Liver (tissue), 9 donors: ENCODE data around the gene DLEC1. TPM values are rescaled to one million over a fixed set of nuclear protein-coding genes. Genes with fewer than 3 reads are reported as not detected.

ENCODE experiments used
- DNase-seq: peaks from one replicate; pipeline ENCODE4 v3.0.0-alpha.2; 2017; ENCODE audit warnings: low spot score
- H3K27ac ChIP-seq, 2 donors: one replicate each; pipeline ENCODE4 v1.7.0; 2013; ENCODE audit warnings: inconsistent platforms in 2 of 2, low read length in 2 of 2, control low read depth in 1 of 2, low read depth in 1 of 2, mild to moderate bottlenecking in 1 of 2
- H3K27me3 ChIP-seq, 4 donors: one replicate each; pipeline versions ENCODE4 v1.6.1 to v1.7.0; 2013; ENCODE audit warnings: low read length in 3 of 4, inconsistent platforms in 1 of 4, mild to moderate bottlenecking in 1 of 4, moderate library complexity in 1 of 4; ENCODE audit not compliant: control insufficient read depth in 4 of 4, insufficient read depth in 4 of 4
- H3K36me3 ChIP-seq, 4 donors: one replicate each; pipeline versions ENCODE4 v1.6.1 to v1.7.0; 2013; ENCODE audit warnings: low read length in 3 of 4, mild to moderate bottlenecking in 3 of 4, low read depth in 1 of 4, moderate library complexity in 1 of 4; ENCODE audit not compliant: control insufficient read depth in 4 of 4, insufficient read depth in 3 of 4
- H3K4me1 ChIP-seq, 4 donors: one replicate each; pipeline versions ENCODE4 v1.6.1 to v1.7.0; 2013; ENCODE audit warnings: low read length in 3 of 4, mild to moderate bottlenecking in 3 of 4, moderate library complexity in 1 of 4; ENCODE audit not compliant: control insufficient read depth in 4 of 4, insufficient read depth in 4 of 4
- H3K4me3 ChIP-seq, 3 donors: one replicate each; pipeline versions ENCODE4 v1.6.1 to v1.7.0; 2013; ENCODE audit warnings: low read length in 3 of 3, control low read depth in 1 of 3, low read depth in 1 of 3, mild to moderate bottlenecking in 1 of 3
- H3K9ac ChIP-seq, 2 donors: one replicate each; pipeline ENCODE4 v1.7.0; 2013; ENCODE audit warnings: low read length in 2 of 2, mild to moderate bottlenecking in 2 of 2, moderate library complexity in 2 of 2, control low read depth in 1 of 2, low read depth in 1 of 2
- H3K9me3 ChIP-seq, 4 donors: one replicate each; pipeline versions ENCODE4 v1.6.1 to v1.7.0; 2013; ENCODE audit warnings: low read length in 3 of 4; ENCODE audit not compliant: control insufficient read depth in 4 of 4
- CTCF ChIP-seq: fragments of 150-350 bp; IDR thresholded peaks from 2 replicates; pipeline ENCODE4 v1.5.1; 2017; ENCODE audit warnings: improper control_type of control experiment, low read depth, low read length; ENCODE audit not compliant: missing input control
- EGR1 ChIP-seq, 2 donors: IDR thresholded peaks; 2 replicates each; pipeline ENCODE4 v1.6.1; 2016 to 2018; ENCODE audit warnings: antibody characterized with exemption in 2 of 2, low read depth in 2 of 2
- FOXA1 ChIP-seq: IDR thresholded peaks from 2 replicates; pipeline ENCODE4 v1.6.1; 2016; ENCODE audit warnings: antibody characterized with exemption
- GABPA ChIP-seq, 2 donors: IDR thresholded peaks in 1 of 2; conservative IDR thresholded peaks in 1 of 2; 2 replicates each; pipeline ENCODE4 v1.6.1; 2016; ENCODE audit warnings: antibody characterized with exemption in 2 of 2, mild to moderate bottlenecking in 1 of 2, moderate library complexity in 1 of 2
- HNF4A ChIP-seq, 2 donors: conservative IDR thresholded peaks; 2 replicates each; pipeline ENCODE4 v1.6.1; 2016; ENCODE audit warnings: antibody characterized with exemption in 2 of 2, mild to moderate bottlenecking in 2 of 2
- JUND ChIP-seq, 2 donors: IDR thresholded peaks; 2 replicates each; pipeline ENCODE4 v1.6.1; 2016; ENCODE audit warnings: antibody characterized with exemption in 2 of 2
- NR2F2 ChIP-seq: IDR thresholded peaks from 2 replicates; pipeline ENCODE4 v1.6.1; 2016; ENCODE audit warnings: antibody characterized with exemption
- RAD21 ChIP-seq, 2 donors: IDR thresholded peaks; 2 replicates each; pipeline ENCODE4 v1.6.1; 2016; ENCODE audit warnings: antibody characterized with exemption in 2 of 2, mild to moderate bottlenecking in 2 of 2
- RXRA ChIP-seq, 2 donors: IDR thresholded peaks; 2 replicates each; pipeline ENCODE4 v1.6.1; 2017 to 2018; ENCODE audit warnings: antibody characterized with exemption in 2 of 2, mild to moderate bottlenecking in 1 of 2
- SP1 ChIP-seq: IDR thresholded peaks from 2 replicates; pipeline ENCODE4 v1.6.1; 2018; ENCODE audit warnings: antibody characterized with exemption, mild to moderate bottlenecking
- TAF1 ChIP-seq: conservative IDR thresholded peaks from 2 replicates; pipeline ENCODE4 v1.6.1; 2016; ENCODE audit warnings: antibody characterized with exemption, mild to moderate bottlenecking
- YY1 ChIP-seq: IDR thresholded peaks from 2 replicates; pipeline ENCODE4 v1.6.1; 2016; ENCODE audit warnings: antibody characterized with exemption, mild to moderate bottlenecking
- ZBTB33 ChIP-seq: IDR thresholded peaks from 2 replicates; pipeline ENCODE4 v1.6.1; 2016; ENCODE audit warnings: antibody characterized with exemption
- WGBS: extraction: QIAGEN DNeasy Blood & Tissue Kit; methylation state at CpG from one replicate; pipeline ENCODE4 v1.1.7; 2013; 5-methylcytosine and 5-hydroxymethylcytosine counted together
- polyA plus RNA-seq, 2 donors: library from polyadenylated mRNA; stranded (reverse) in 1 of 2; unstranded in 1 of 2; fragments of 200-250 nt in 1 of 2; fragments of >200 nt in 1 of 2; fragmentation: Nextera tagmentation in 1 of 2; extraction: Ambion mirVana in 1 of 2; gene quantifications; one replicate each; pipeline versions ENCODE4 v1.2.1 to v1.2.3, GENCODE V29; 2013 to 2015
- total RNA-seq, 2 donors: library from RNA; depleted of rRNA; stranded (reverse); fragments of >200 nt; gene quantifications; one replicate each; pipeline ENCODE4 v1.2.3, GENCODE V29; 2014
- TF ChIP-seq, protein P1 (sequence below): IDR thresholded peaks from 2 replicates; pipeline ENCODE4 v1.6.1; 2016; ENCODE audit warnings: antibody characterized with exemption
- TF ChIP-seq, protein P2 (sequence below): IDR thresholded peaks from 2 replicates; pipeline ENCODE4 v1.6.1; 2016; ENCODE audit warnings: antibody characterized with exemption, mild to moderate bottlenecking
- donor health status: healthy.
- donor health status: healthy.
- donor health status: healthy.
- donor health status: healthy.
- donor health status: healthy.

Gene DLEC1
- total and polyA plus RNA-seq, 4 donors = 0.09 to 0.63 (median 0.30) TPM

- TF ChIP-seq ZBTB33 (no peak), RXRA (IDR thresholded peaks at IDR 0.05) (no peak), SP1 (no peak), TAF1 (no peak)
- Histone ChIP-seq H3K27ac (no peak overlapping the region), H3K9ac (no peak overlapping the region), H3K9me3 (no peaks in the 10 kb centered on the region), H3K4me1 (no peaks in the 10 kb centered on the region), H3K27me3 (no peaks in the 10 kb centered on the region), H3K4me3 (no peak overlapping the region), H3K36me3 (no peaks in the 10 kb centered on the region)
- DNase-seq = no peak
- WGBS = 88% methylated on average over 3 of the region's 3 CpGs
These were observed 56.0 kb downstream of the DLEC1 start for GRCh38 chr3:38094999-38095398.

GRCh38 chr3:38095669-38096483 is 56.9 kb downstream of the DLEC1 start:
- Histone ChIP-seq H3K4me1 (no peaks in the 10 kb centered on the region), H3K27me3 (no peaks in the 10 kb centered on the region), H3K27ac (no peak overlapping the region), H3K9me3 (no peaks in the 10 kb centered on the region), H3K9ac (no peak overlapping the region), H3K4me3 (no peak overlapping the region), H3K36me3 (no peaks in the 10 kb centered on the region)
- WGBS = 94% methylated on average over 6 of the region's 6 CpGs
- TF ChIP-seq SP1 = no peak
- no peak for TF ChIP-seq ZBTB33
- no peak for TF ChIP-seq CTCF
- no peak for TF ChIP-seq NR2F2
- no peak for TF ChIP-seq EGR1 (IDR thresholded peaks at IDR 0.05; ENCODE audit: low read depth in 2 of 2)
- no peak for TF ChIP-seq RAD21 (IDR thresholded peaks at IDR 0.05)
- TF ChIP-seq TAF1 = no peak
- TF ChIP-seq FOXA1 = no peak
- TF ChIP-seq RXRA (IDR thresholded peaks at IDR 0.05) = no peak
- no peak for TF ChIP-seq GABPA (IDR thresholded peaks at IDR 0.05 in 1 of 2, conservative IDR thresholded peaks at IDR 0.05 in 1 of 2)
- TF ChIP-seq, protein P1, sequence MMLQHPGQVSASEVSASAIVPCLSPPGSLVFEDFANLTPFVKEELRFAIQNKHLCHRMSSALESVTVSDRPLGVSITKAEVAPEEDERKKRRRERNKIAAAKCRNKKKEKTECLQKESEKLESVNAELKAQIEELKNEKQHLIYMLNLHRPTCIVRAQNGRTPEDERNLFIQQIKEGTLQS = no peak
- TF ChIP-seq HNF4A (conservative IDR thresholded peaks at IDR 0.05) = no peak
- TF ChIP-seq, protein P2, sequence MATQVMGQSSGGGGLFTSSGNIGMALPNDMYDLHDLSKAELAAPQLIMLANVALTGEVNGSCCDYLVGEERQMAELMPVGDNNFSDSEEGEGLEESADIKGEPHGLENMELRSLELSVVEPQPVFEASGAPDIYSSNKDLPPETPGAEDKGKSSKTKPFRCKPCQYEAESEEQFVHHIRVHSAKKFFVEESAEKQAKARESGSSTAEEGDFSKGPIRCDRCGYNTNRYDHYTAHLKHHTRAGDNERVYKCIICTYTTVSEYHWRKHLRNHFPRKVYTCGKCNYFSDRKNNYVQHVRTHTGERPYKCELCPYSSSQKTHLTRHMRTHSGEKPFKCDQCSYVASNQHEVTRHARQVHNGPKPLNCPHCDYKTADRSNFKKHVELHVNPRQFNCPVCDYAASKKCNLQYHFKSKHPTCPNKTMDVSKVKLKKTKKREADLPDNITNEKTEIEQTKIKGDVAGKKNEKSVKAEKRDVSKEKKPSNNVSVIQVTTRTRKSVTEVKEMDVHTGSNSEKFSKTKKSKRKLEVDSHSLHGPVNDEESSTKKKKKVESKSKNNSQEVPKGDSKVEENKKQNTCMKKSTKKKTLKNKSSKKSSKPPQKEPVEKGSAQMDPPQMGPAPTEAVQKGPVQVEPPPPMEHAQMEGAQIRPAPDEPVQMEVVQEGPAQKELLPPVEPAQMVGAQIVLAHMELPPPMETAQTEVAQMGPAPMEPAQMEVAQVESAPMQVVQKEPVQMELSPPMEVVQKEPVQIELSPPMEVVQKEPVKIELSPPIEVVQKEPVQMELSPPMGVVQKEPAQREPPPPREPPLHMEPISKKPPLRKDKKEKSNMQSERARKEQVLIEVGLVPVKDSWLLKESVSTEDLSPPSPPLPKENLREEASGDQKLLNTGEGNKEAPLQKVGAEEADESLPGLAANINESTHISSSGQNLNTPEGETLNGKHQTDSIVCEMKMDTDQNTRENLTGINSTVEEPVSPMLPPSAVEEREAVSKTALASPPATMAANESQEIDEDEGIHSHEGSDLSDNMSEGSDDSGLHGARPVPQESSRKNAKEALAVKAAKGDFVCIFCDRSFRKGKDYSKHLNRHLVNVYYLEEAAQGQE = no peak
- TF ChIP-seq JUND (IDR thresholded peaks at IDR 0.05) = no peak
- TF ChIP-seq YY1 = no peak
- DNase-seq = no peak
